SJSA1 (cell line): ENCODE data around the gene PIKFYVE. TPM values are rescaled to one million over a fixed set of nuclear protein-coding genes. Genes with fewer than 3 reads are reported as not detected.

Source experiments
- DNase-seq, 2 experiments: peaks; one replicate each; pipeline ENCODE4 v3.0.0-alpha.2; 2015 to 2020; ENCODE audit warnings: low spot score in 2 of 2, low read depth in 1 of 2
- H3K27ac ChIP-seq: fragments of 250-450 bp; sonication (Bioruptor Pico); 2 replicates; pipeline ENCODE4 v1.5.1; 2020; ENCODE audit warnings: mild to moderate bottlenecking, moderate library complexity
- H3K27me3 ChIP-seq: fragments of 250-450 bp; sonication (Bioruptor Pico); replicated peaks from 2 replicates; pipeline ENCODE4 v1.5.1; 2020; ENCODE audit warnings: mild to moderate bottlenecking, moderate library complexity
- H3K36me3 ChIP-seq: fragments of 250-450 bp; sonication (Bioruptor Pico); 2 replicates; pipeline ENCODE4 v1.5.1; 2020; ENCODE audit warnings: mild to moderate bottlenecking
- H3K4me1 ChIP-seq: fragments of 250-450 bp; sonication (Bioruptor Pico); replicated peaks from 2 replicates; pipeline ENCODE4 v1.6.1; 2021; ENCODE audit warnings: mild to moderate bottlenecking
- H3K4me3 ChIP-seq: fragments of 250-450 bp; sonication (Bioruptor Pico); 2 replicates; pipeline ENCODE4 v1.5.1; 2020; ENCODE audit warnings: mild to moderate bottlenecking
- H3K9me3 ChIP-seq: fragments of 250-450 bp; sonication (Bioruptor Pico); replicated peaks from 2 replicates; pipeline ENCODE4 v1.5.1; 2020; ENCODE audit warnings: mild to moderate bottlenecking
- total RNA-seq: library from RNA; depleted of rRNA; stranded (reverse); fragments of >200 nt; shearing (Covaris generic); gene quantifications from 2 replicates; pipeline ENCODE4 v1.2.3, GENCODE V29; 2014

Gene PIKFYVE
- total RNA-seq, 1 experiment from 2014 or later = 27.3 TPM

- Histone ChIP-seq H3K4me1 (no peaks in the 10 kb centered on the region), H3K36me3 (peaks cover 73% of the 10 kb centered on the region), H3K4me3 (no peak overlapping the region), H3K27me3 (no peaks in the 10 kb centered on the region; the same call in 1 of the 2 replicates), H3K27ac (no peak overlapping the region), H3K9me3 (no peaks in the 10 kb centered on the region)
- no peak for DNase-seq
These were observed 35.0 kb downstream of the PIKFYVE start for GRCh38 chr2:208300847-208301618.

- H3K4me3 ChIP-seq = no peak overlapping the region
- H3K9me3 ChIP-seq = no peaks in the 10 kb centered on the region
- H3K4me1 ChIP-seq = no peaks in the 10 kb centered on the region
- H3K27me3 ChIP-seq = no peaks in the 10 kb centered on the region; the same call in 1 of the 2 replicates
- peaks cover 60% of the 10 kb centered on the region for H3K36me3 ChIP-seq
- no peak overlapping the region for H3K27ac ChIP-seq
- no peak for DNase-seq
These were observed 38.1 kb downstream of the PIKFYVE start for GRCh38 chr2:208304157-208304556.

GRCh38 chr2:208304695-208305094 lies 38.6 kb downstream of the PIKFYVE start:
- Histone ChIP-seq H3K27ac (no peak overlapping the region), H3K4me1 (no peaks in the 10 kb centered on the region), H3K9me3 (no peaks in the 10 kb centered on the region), H3K4me3 (no peak overlapping the region), H3K36me3 (peaks cover 55% of the 10 kb centered on the region), H3K27me3 (no peaks in the 10 kb centered on the region; the same call in 1 of the 2 replicates)
- no peak for DNase-seq

- no peaks in the 10 kb centered on the region for H3K4me1 ChIP-seq
- no peaks in the 10 kb centered on the region for H3K27me3 ChIP-seq
- H3K27ac ChIP-seq = no peak overlapping the region
- DNase-seq = no peak
- peaks cover 40% of the 10 kb centered on the region for H3K36me3 ChIP-seq
- no peaks in the 10 kb centered on the region for H3K9me3 ChIP-seq
- H3K4me3 ChIP-seq = no peak overlapping the region
These were observed 40.2 kb downstream of the PIKFYVE start for GRCh38 chr2:208306291-208306690.

GRCh38 chr2:208311321-208311720 lies 45.3 kb downstream of the PIKFYVE start:
- peaks cover 21% of the 10 kb centered on the region for H3K36me3 ChIP-seq
- no peak overlapping the region for H3K27ac ChIP-seq
- H3K4me3 ChIP-seq = no peak overlapping the region
- H3K27me3 ChIP-seq = no peaks in the 10 kb centered on the region
- DNase-seq = no peak
- H3K9me3 ChIP-seq = no peaks in the 10 kb centered on the region
- no peaks in the 10 kb centered on the region for H3K4me1 ChIP-seq

- Histone ChIP-seq H3K9me3 (no peaks in the 10 kb centered on the region), H3K4me3 (no peak overlapping the region), H3K27ac (no peak overlapping the region), H3K36me3 (peaks cover 24% of the 10 kb centered on the region), H3K27me3 (no peaks in the 10 kb centered on the region), H3K4me1 (no peaks in the 10 kb centered on the region)
- DNase-seq = no peak
These were observed 45.9 kb downstream of the PIKFYVE start for GRCh38 chr2:208311954-208312353.

GRCh38 chr2:208315081-208315788 lies 49.2 kb downstream of the PIKFYVE start:
- Histone ChIP-seq H3K27ac (no peak overlapping the region), H3K9me3 (no peaks in the 10 kb centered on the region), H3K27me3 (no peaks in the 10 kb centered on the region), H3K4me1 (no peaks in the 10 kb centered on the region), H3K36me3 (peaks cover 42% of the 10 kb centered on the region), H3K4me3 (no peak overlapping the region)
- DNase-seq = no peak

GRCh38 chr2:208318127-208318526 lies 52.1 kb downstream of the PIKFYVE start:
- Histone ChIP-seq H3K9me3 (no peaks in the 10 kb centered on the region), H3K27ac (no peak overlapping the region), H3K4me1 (no peaks in the 10 kb centered on the region), H3K36me3 (peaks cover 39% of the 10 kb centered on the region), H3K27me3 (no peaks in the 10 kb centered on the region), H3K4me3 (no peak overlapping the region)
- DNase-seq = no peak

GRCh38 chr2:208319391-208319790 lies 53.3 kb downstream of the PIKFYVE start:
- DNase-seq = no peak
- no peaks in the 10 kb centered on the region for H3K9me3 ChIP-seq
- peaks cover 44% of the 10 kb centered on the region for H3K36me3 ChIP-seq
- no peaks in the 10 kb centered on the region for H3K4me1 ChIP-seq
- H3K27me3 ChIP-seq = no peaks in the 10 kb centered on the region
- H3K27ac ChIP-seq = no peak overlapping the region
- H3K4me3 ChIP-seq = no peak overlapping the region

GRCh38 chr2:208320686-208321085 lies 54.6 kb downstream of the PIKFYVE start:
- Histone ChIP-seq H3K9me3 (no peaks in the 10 kb centered on the region), H3K4me3 (no peak overlapping the region), H3K27me3 (no peaks in the 10 kb centered on the region), H3K27ac (no peak overlapping the region), H3K4me1 (no peaks in the 10 kb centered on the region), H3K36me3 (peaks cover 46% of the 10 kb centered on the region)
- no peak for DNase-seq

GRCh38 chr2:208326016-208326415 lies 60.0 kb downstream of the PIKFYVE start:
- H3K4me3 ChIP-seq = no peak overlapping the region
- no peak overlapping the region for H3K27ac ChIP-seq
- no peak for DNase-seq
- H3K4me1 ChIP-seq = no peaks in the 10 kb centered on the region
- H3K9me3 ChIP-seq = no peaks in the 10 kb centered on the region
- peaks cover 73% of the 10 kb centered on the region for H3K36me3 ChIP-seq
- no peaks in the 10 kb centered on the region for H3K27me3 ChIP-seq

GRCh38 chr2:208329485-208329884 lies 63.4 kb downstream of the PIKFYVE start:
- Histone ChIP-seq H3K36me3 (peaks cover 67% of the 10 kb centered on the region), H3K27me3 (no peaks in the 10 kb centered on the region), H3K9me3 (no peaks in the 10 kb centered on the region), H3K27ac (no peak overlapping the region), H3K4me1 (no peaks in the 10 kb centered on the region), H3K4me3 (no peak overlapping the region)
- no peak for DNase-seq

- H3K9me3 ChIP-seq = no peaks in the 10 kb centered on the region
- DNase-seq = no peak
- H3K36me3 ChIP-seq = peaks cover 52% of the 10 kb centered on the region
- H3K27me3 ChIP-seq = no peaks in the 10 kb centered on the region
- no peak overlapping the region for H3K4me3 ChIP-seq
- H3K4me1 ChIP-seq = no peaks in the 10 kb centered on the region
- no peak overlapping the region for H3K27ac ChIP-seq
These were observed 68.2 kb downstream of the PIKFYVE start for GRCh38 chr2:208334230-208334629.

GRCh38 chr2:208346756-208347155 lies 80.7 kb downstream of the PIKFYVE start:
- Histone ChIP-seq H3K36me3 (peaks cover 68% of the 10 kb centered on the region), H3K9me3 (no peaks in the 10 kb centered on the region), H3K4me3 (no peak overlapping the region), H3K4me1 (no peaks in the 10 kb centered on the region), H3K27ac (no peak overlapping the region), H3K27me3 (no peaks in the 10 kb centered on the region)
- DNase-seq = no peak
